K562 (cell line): ENCODE measurements around the gene SHLD2.

Experiments used
- E2F6 ChIP-seq, 2 experiments: IDR thresholded peaks; 2 replicates each; pipeline ENCODE4 v1.6.1; 2011; ENCODE audit warnings: borderline replicate concordance in 1 of 2, control low read depth in 1 of 2, low read depth in 1 of 2, low read length in 1 of 2, mild to moderate bottlenecking in 1 of 2, mixed read lengths in 1 of 2, moderate library complexity in 1 of 2; ENCODE audit not compliant: insufficient read depth in 1 of 2, insufficient read length in 1 of 2, poor library complexity in 1 of 2, severe bottlenecking in 1 of 2; ENCODE audit errors: extremely low read depth in 1 of 2
- EZH2 ChIP-seq: IDR thresholded peaks from 2 replicates; pipeline ENCODE4 v1.6.1; 2012; ENCODE audit warnings: low read depth, mild to moderate bottlenecking, inconsistent platforms, low read length, borderline replicate concordance
- FOXP4 ChIP-seq: sonication (generic); formaldehyde crosslinking; IDR thresholded peaks from 2 replicates; pipeline ENCODE4 v1.8.0; 2022; ENCODE audit warnings: mild to moderate bottlenecking, missing genetic modification reagents, borderline replicate concordance
- IFI16 ChIP-seq: fragments of 250-450 bp; sonication (Bioruptor Pico); IDR thresholded peaks from 2 replicates; pipeline ENCODE4 v2.1.2; 2022; ENCODE audit warnings: mild to moderate bottlenecking, inconsistent platforms
- L3MBTL2 ChIP-seq: fragments of 450-650 bp; IDR thresholded peaks from 2 replicates; pipeline ENCODE4 v1.6.1; 2016; ENCODE audit warnings: mild to moderate bottlenecking, moderate library complexity
- POLR2AphosphoS5 ChIP-seq: IDR thresholded peaks from 2 replicates; pipeline ENCODE4 v1.6.1; 2011; ENCODE audit warnings: mild to moderate bottlenecking, low read depth, low read length, moderate library complexity; ENCODE audit not compliant: control insufficient read depth, insufficient read depth
- POU5F1 ChIP-seq: fragments of 150-350 bp; IDR thresholded peaks from 2 replicates; pipeline ENCODE4 v1.6.1; 2014; ENCODE audit warnings: borderline replicate concordance, low read length, low read depth, mild to moderate bottlenecking; ENCODE audit not compliant: partially characterized antibody
- RAD21 ChIP-seq, 2 experiments: fragments of 250-450 bp in 1 of 2; fragments of 450-650 bp in 1 of 2; sonication (Bioruptor Pico) in 1 of 2; formaldehyde crosslinking in 1 of 2; IDR thresholded peaks in 1 of 2; conservative IDR thresholded peaks in 1 of 2; 2 replicates each; pipeline versions ENCODE4 v1.4.0 to v1.8.0; 2020 to 2022; ENCODE audit warnings: mild to moderate bottlenecking in 2 of 2, moderate library complexity in 1 of 2
- SMARCC2 ChIP-seq: fragments of 450-650 bp; IDR thresholded peaks from 2 replicates; pipeline ENCODE4 v1.6.1; 2017; ENCODE audit warnings: antibody characterized with exemption, moderate library complexity, mild to moderate bottlenecking, low read depth
- ZNF311 ChIP-seq: fragments of 250-450 bp; sonication (Bioruptor Pico); IDR thresholded peaks from 2 replicates; pipeline ENCODE4 v1.4.0; 2020; ENCODE audit warnings: mild to moderate bottlenecking, moderate library complexity
- TF ChIP-seq, protein P1 (sequence below): fragments of 250-450 bp; sonication (Bioruptor Pico); IDR thresholded peaks from 2 replicates; pipeline ENCODE4 v1.9.0; 2021; ENCODE audit warnings: mild to moderate bottlenecking
- TF ChIP-seq, protein P2 (sequence below): sonication (generic); formaldehyde crosslinking; IDR thresholded peaks from 2 replicates; pipeline ENCODE4 v1.8.1; 2023; ENCODE audit warnings: mild to moderate bottlenecking, missing genetic modification reagents
- TF ChIP-seq, protein P3 (sequence below), 2 experiments: fragments of 450-650 bp; formaldehyde crosslinking in 1 of 2; IDR thresholded peaks; 2 replicates each; pipeline versions ENCODE4 v1.4.0 to v1.6.1; 2014 to 2020; ENCODE audit warnings: mild to moderate bottlenecking in 2 of 2, borderline replicate concordance in 1 of 2, low read depth in 1 of 2
- TF ChIP-seq, protein P4 (sequence below), 3 experiments: IDR thresholded peaks in 2 of 3; conservative IDR thresholded peaks in 1 of 3; 2 replicates each; pipeline ENCODE4 v1.5.1; 2011 to 2012; ENCODE audit warnings: low read length in 3 of 3, mild to moderate bottlenecking in 3 of 3, control low read depth in 2 of 3, improper control_type of control experiment in 1 of 3, inconsistent platforms in 1 of 3, low read depth in 1 of 3, mixed read lengths in 1 of 3, moderate library complexity in 1 of 3; ENCODE audit not compliant: insufficient read depth in 2 of 3

DNA sequence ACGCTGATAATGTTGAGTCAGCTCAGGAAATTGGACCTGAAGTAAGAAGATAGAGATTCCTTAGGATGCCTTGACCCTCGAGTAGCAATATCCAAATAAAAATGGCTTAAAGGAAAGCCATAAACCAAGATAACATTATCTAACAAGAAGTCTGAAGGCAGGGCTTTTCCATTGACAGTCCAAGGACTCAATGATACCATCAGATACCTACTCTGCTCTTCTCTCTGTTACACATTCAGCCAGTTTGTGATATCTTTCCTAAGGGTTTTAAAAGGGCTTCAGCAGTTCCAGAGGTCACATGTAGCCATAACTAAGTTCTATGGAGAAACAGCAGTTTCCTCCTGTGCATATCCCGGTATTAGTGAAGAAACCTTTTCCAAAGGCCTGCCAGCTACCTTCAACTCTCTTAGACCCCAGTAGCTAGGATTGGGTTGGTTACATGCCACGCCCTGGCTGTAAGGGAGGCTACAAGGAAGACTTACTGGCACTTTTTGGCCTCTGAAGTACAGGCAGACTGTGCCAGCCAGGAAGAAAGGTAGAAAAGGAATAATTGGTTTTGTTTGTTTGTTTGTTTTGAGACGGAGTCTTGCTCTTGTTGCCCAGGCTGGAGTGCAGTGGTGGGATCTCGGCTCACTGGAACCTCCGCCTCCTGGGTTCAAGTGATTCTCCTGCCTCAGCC lies 10.6 kb downstream of the SHLD2 start:
- TF ChIP-seq, protein P1, sequence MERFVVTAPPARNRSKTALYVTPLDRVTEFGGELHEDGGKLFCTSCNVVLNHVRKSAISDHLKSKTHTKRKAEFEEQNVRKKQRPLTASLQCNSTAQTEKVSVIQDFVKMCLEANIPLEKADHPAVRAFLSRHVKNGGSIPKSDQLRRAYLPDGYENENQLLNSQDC = no peak
- TF ChIP-seq SMARCC2 (no peak), E2F6 (IDR thresholded peaks at IDR 0.05; ENCODE audit: borderline replicate concordance in 1 of 2, extremely low read depth in 1 of 2, insufficient read depth in 1 of 2, insufficient read length in 1 of 2, low read depth in 1 of 2, low read length in 1 of 2, poor library complexity in 1 of 2, severe bottlenecking in 1 of 2) (no peak), ZNF311 (CRISPR knock-in tag) (no peak), POLR2AphosphoS5 (no peak), FOXP4 (CRISPR knock-in tag) (no peak), EZH2 (no peak), L3MBTL2 (no peak), POU5F1 (no peak), IFI16 (CRISPR knock-in tag) (no peak), RAD21 (CRISPR knock-in tag; conservative IDR thresholded peaks at IDR 0.05 in 1 of 2, IDR thresholded peaks at IDR 0.05 in 1 of 2) (no peak)
- TF ChIP-seq, protein P2, sequence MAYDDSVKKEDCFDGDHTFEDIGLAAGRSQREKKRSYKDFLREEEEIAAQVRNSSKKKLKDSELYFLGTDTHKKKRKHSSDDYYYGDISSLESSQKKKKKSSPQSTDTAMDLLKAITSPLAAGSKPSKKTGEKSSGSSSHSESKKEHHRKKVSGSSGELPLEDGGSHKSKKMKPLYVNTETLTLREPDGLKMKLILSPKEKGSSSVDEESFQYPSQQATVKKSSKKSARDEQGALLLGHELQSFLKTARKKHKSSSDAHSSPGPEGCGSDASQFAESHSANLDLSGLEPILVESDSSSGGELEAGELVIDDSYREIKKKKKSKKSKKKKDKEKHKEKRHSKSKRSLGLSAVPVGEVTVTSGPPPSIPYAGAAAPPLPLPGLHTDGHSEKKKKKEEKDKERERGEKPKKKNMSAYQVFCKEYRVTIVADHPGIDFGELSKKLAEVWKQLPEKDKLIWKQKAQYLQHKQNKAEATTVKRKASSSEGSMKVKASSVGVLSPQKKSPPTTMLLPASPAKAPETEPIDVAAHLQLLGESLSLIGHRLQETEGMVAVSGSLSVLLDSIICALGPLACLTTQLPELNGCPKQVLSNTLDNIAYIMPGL (CRISPR knock-in tag) = no peak
- TF ChIP-seq, protein P3, sequence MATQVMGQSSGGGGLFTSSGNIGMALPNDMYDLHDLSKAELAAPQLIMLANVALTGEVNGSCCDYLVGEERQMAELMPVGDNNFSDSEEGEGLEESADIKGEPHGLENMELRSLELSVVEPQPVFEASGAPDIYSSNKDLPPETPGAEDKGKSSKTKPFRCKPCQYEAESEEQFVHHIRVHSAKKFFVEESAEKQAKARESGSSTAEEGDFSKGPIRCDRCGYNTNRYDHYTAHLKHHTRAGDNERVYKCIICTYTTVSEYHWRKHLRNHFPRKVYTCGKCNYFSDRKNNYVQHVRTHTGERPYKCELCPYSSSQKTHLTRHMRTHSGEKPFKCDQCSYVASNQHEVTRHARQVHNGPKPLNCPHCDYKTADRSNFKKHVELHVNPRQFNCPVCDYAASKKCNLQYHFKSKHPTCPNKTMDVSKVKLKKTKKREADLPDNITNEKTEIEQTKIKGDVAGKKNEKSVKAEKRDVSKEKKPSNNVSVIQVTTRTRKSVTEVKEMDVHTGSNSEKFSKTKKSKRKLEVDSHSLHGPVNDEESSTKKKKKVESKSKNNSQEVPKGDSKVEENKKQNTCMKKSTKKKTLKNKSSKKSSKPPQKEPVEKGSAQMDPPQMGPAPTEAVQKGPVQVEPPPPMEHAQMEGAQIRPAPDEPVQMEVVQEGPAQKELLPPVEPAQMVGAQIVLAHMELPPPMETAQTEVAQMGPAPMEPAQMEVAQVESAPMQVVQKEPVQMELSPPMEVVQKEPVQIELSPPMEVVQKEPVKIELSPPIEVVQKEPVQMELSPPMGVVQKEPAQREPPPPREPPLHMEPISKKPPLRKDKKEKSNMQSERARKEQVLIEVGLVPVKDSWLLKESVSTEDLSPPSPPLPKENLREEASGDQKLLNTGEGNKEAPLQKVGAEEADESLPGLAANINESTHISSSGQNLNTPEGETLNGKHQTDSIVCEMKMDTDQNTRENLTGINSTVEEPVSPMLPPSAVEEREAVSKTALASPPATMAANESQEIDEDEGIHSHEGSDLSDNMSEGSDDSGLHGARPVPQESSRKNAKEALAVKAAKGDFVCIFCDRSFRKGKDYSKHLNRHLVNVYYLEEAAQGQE (IDR thresholded peaks at IDR 0.05; ENCODE audit: borderline replicate concordance) = no peak
- TF ChIP-seq, protein P3 (CRISPR knock-in tag; IDR thresholded peaks at IDR 0.05; ENCODE audit: low read depth) = no peak
- TF ChIP-seq, protein P4, sequence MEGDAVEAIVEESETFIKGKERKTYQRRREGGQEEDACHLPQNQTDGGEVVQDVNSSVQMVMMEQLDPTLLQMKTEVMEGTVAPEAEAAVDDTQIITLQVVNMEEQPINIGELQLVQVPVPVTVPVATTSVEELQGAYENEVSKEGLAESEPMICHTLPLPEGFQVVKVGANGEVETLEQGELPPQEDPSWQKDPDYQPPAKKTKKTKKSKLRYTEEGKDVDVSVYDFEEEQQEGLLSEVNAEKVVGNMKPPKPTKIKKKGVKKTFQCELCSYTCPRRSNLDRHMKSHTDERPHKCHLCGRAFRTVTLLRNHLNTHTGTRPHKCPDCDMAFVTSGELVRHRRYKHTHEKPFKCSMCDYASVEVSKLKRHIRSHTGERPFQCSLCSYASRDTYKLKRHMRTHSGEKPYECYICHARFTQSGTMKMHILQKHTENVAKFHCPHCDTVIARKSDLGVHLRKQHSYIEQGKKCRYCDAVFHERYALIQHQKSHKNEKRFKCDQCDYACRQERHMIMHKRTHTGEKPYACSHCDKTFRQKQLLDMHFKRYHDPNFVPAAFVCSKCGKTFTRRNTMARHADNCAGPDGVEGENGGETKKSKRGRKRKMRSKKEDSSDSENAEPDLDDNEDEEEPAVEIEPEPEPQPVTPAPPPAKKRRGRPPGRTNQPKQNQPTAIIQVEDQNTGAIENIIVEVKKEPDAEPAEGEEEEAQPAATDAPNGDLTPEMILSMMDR (IDR thresholded peaks at IDR 0.05 in 2 of 3, conservative IDR thresholded peaks at IDR 0.05 in 1 of 3; ENCODE audit: insufficient read depth in 2 of 3, low read depth in 1 of 3, low read length in 3 of 3) = no peak
